Breast epithelium (tissue), 4 donors: ENCODE results near the gene INHBB. TPM values are rescaled to one million over a fixed set of nuclear protein-coding genes. Genes with fewer than 3 reads are reported as not detected.

Source experiments
- DNase-seq, 2 donors: peaks; one replicate each; pipeline ENCODE4 v3.0.0-alpha.2; 2019; ENCODE audit warnings: low spot score in 2 of 2
- H3K27ac ChIP-seq, 2 donors: fragments of 200-600 bp; sonication (generic) in 1 of 2; one replicate each; pipeline ENCODE4 v1.5.1; 2016 to 2019; ENCODE audit warnings: mild to moderate bottlenecking in 1 of 2
- H3K27me3 ChIP-seq, 2 donors: fragments of 200-600 bp; sonication (generic) in 1 of 2; one replicate each; pipeline versions ENCODE4 v1.5.1 to v1.6.0; 2017 to 2019; ENCODE audit warnings: control low read depth in 1 of 2, mild to moderate bottlenecking in 1 of 2
- H3K36me3 ChIP-seq: fragments of 200-600 bp; one replicate; pipeline ENCODE4 v1.5.1; 2019
- H3K4me1 ChIP-seq, 2 donors: fragments of 200-600 bp; sonication (generic); one replicate each; pipeline ENCODE4 v1.5.1; 2016 to 2019; ENCODE audit warnings: control low read depth in 1 of 2
- H3K4me3 ChIP-seq, 3 donors: fragments of 200-600 bp; sonication (generic); 1 replicate in 2 of 3; 2 replicates in 1 of 3; pipeline ENCODE4 v1.5.1; 2016 to 2019; ENCODE audit warnings: mild to moderate bottlenecking in 3 of 3, moderate library complexity in 2 of 3
- H3K9me3 ChIP-seq, 2 donors: fragments of 200-600 bp; sonication (generic) in 1 of 2; one replicate each; pipeline ENCODE4 v1.5.1; 2016 to 2019; ENCODE audit warnings: control low read depth in 1 of 2
- POLR2A ChIP-seq: fragments of 450-650 bp; IDR thresholded peaks from one replicate; pipeline ENCODE4 v1.6.1; 2016; ENCODE audit warnings: antibody characterized with exemption, mild to moderate bottlenecking, moderate library complexity
- POLR2AphosphoS5 ChIP-seq, 3 donors: sonication (generic); formaldehyde crosslinking; IDR thresholded peaks; one replicate each; pipeline ENCODE4 v1.6.1; 2017; ENCODE audit warnings: antibody characterized with exemption in 3 of 3
- intact Hi-C: fragments of 100-400 bp; cut with DNase I; formaldehyde crosslinking; loops from one replicate; pipeline ENCODE4 v1.15.1; 2023; ENCODE audit warnings: low total_unique reads
- total RNA-seq, 3 donors: library from RNA; depleted of rRNA; stranded (reverse); fragments of >200 nt; gene quantifications; one replicate each; pipeline ENCODE4 v1.1.0, GENCODE V29; 2016
- TF ChIP-seq, protein P1 (sequence below), 3 donors: fragments of 450-650 bp; IDR thresholded peaks; one replicate each; pipeline ENCODE4 v1.5.1; 2016 to 2017; ENCODE audit warnings: antibody characterized with exemption in 3 of 3, mild to moderate bottlenecking in 3 of 3, moderate library complexity in 3 of 3

INHBB gene
- total RNA-seq, 3 donors from 2014 or later: 35.0 to 60.6 (median 42.3) TPM

DNA sequence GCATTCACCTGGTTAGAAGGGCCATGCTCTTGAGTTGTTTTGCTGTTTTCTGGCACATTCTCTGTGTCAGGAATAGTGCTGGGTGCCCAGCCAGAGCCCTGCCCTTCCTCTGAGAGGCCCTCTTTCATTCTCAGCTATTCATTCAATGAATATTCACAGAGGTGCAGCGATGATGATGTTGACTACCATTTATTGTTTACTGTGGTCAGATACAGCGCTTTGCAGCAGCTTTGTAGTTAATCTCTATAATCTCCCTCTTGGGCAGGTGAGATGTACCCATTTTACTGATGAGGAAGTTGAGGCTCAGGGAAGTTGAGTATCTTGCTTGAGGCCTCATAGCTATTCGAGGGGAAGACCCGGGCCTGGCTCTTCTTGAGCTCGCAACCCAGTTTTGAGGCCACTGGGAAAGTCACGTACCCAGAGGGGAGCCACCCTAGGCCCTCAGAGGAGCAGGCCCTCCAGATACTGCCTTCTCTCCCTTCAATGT lies 9.9 kb downstream of the INHBB start:
- Histone ChIP-seq H3K27ac (no peak overlapping the region), H3K4me1 (no peaks in the 10 kb centered on the region), H3K4me3 (no peak overlapping the region), H3K9me3 (no peaks in the 10 kb centered on the region), H3K27me3 (no peaks in the 10 kb centered on the region), H3K36me3 (no peaks in the 10 kb centered on the region)
- DNase-seq: no peak
- TF ChIP-seq POLR2AphosphoS5 (IDR thresholded peaks at IDR 0.05) (no peak), POLR2A (no peak)
- TF ChIP-seq, protein P1, sequence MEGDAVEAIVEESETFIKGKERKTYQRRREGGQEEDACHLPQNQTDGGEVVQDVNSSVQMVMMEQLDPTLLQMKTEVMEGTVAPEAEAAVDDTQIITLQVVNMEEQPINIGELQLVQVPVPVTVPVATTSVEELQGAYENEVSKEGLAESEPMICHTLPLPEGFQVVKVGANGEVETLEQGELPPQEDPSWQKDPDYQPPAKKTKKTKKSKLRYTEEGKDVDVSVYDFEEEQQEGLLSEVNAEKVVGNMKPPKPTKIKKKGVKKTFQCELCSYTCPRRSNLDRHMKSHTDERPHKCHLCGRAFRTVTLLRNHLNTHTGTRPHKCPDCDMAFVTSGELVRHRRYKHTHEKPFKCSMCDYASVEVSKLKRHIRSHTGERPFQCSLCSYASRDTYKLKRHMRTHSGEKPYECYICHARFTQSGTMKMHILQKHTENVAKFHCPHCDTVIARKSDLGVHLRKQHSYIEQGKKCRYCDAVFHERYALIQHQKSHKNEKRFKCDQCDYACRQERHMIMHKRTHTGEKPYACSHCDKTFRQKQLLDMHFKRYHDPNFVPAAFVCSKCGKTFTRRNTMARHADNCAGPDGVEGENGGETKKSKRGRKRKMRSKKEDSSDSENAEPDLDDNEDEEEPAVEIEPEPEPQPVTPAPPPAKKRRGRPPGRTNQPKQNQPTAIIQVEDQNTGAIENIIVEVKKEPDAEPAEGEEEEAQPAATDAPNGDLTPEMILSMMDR (IDR thresholded peaks at IDR 0.05): no peak
- intact Hi-C loops: no loop called here

DNA sequence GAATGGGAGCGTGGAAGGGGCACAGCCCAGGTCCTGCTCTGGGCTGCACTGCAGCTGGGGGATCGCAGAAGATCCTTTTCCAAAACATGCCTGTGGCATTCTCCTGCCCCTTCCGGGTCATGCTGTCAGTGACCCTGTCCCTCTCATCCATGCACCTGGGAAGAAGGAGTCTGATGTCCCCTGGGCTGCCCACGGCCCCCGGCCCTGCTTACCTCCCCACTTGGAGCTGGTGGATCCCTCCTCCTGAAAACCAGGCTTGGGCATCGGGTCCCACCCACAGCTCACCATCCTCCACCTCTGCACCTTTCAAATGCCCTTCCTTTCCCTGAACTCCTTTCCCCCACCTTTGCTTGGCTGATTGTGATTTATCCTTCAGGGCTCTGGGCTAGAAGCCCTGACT lies 11.8 kb downstream of the INHBB start:
- no peak for DNase-seq
- Histone ChIP-seq H3K36me3 (no peaks in the 10 kb centered on the region), H3K4me3 (no peak overlapping the region), H3K9me3 (no peaks in the 10 kb centered on the region), H3K27ac (no peak overlapping the region), H3K4me1 (no peaks in the 10 kb centered on the region), H3K27me3 (no peaks in the 10 kb centered on the region)
- intact Hi-C loops: no loop called here
- TF ChIP-seq, protein P1 (IDR thresholded peaks at IDR 0.05): no peak
- TF ChIP-seq POLR2A: no peak
- TF ChIP-seq POLR2AphosphoS5 (IDR thresholded peaks at IDR 0.05): no peak

DNA sequence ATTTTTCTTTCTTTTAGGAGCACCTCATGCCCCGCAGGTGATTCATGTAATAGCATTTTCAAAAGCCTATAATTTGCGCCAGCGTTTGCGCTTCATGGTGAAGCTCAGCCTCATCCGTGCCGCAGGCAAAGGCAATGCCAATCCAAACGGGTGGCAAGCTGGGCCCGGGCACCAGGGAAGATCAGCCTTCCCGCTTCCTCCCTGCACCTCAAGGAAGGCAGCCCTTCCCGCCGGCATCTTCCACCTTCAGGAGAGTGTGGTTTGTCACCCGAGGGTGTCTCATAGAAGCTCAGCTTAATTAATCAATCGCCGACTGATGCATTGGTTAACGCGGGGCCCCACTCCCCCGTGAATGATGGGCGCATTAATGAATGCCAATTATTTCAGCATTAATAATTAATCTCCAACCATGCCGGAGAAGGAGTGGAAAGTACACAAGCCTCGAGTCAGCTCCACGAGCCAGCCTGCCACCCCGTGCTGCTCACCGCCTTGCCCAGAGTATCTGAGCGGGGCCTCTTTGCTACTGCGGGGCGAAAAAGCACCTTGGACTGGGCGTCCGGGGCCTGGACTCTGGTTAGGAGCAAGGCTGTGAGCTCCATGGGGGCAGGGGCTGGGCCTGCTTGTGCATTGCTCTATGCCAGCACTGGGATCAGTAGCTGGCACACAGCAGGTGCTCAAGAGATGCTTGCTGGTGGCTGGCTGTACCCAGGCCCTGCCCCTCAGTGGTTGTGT lies 13.0 kb downstream of the INHBB start:
- Histone ChIP-seq H3K9me3 (no peaks in the 10 kb centered on the region), H3K4me1 (no peaks in the 10 kb centered on the region), H3K36me3 (no peaks in the 10 kb centered on the region), H3K27me3 (no peaks in the 10 kb centered on the region), H3K27ac (no peak overlapping the region), H3K4me3 (no peak overlapping the region)
- DNase-seq: no peak
- intact Hi-C loops: no loop called here
- TF ChIP-seq, protein P1 (IDR thresholded peaks at IDR 0.05): no peak
- TF ChIP-seq POLR2AphosphoS5 (IDR thresholded peaks at IDR 0.05): no peak
- TF ChIP-seq POLR2A: no peak

DNA sequence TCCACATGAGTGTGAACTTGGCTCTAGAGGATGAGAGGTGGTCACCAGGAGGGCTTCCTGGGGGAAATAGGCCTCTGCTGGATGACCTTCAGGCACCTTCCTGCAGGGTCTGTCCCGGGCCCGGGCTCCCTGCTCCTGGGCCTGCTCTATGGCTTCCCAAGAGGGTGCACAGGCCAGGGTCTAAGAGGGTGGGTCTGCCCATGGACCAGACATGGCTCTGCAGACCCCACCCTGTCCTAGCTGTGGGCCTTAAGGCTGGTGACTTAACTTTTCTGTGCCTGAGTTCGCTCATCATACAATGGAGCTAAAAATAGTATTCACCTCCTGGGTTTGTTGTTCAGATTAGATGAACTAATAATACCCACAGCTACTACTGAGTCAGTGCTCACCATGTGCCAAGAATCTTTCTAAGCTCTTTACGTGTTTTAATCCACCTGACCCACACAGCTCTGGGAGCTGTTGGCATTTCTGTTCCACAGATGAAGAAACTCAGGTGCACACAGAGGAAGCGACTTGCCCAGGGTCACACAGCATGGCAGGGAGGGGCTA lies 14.4 kb downstream of the INHBB start:
- intact Hi-C loops: no loop called here
- Histone ChIP-seq H3K4me3 (no peak overlapping the region), H3K36me3 (no peaks in the 10 kb centered on the region), H3K27ac (no peak overlapping the region), H3K9me3 (no peaks in the 10 kb centered on the region), H3K4me1 (no peaks in the 10 kb centered on the region), H3K27me3 (no peaks in the 10 kb centered on the region)
- no peak for DNase-seq
- TF ChIP-seq, protein P1 (IDR thresholded peaks at IDR 0.05): no peak
- TF ChIP-seq POLR2A (no peak), POLR2AphosphoS5 (IDR thresholded peaks at IDR 0.05) (no peak)

DNA sequence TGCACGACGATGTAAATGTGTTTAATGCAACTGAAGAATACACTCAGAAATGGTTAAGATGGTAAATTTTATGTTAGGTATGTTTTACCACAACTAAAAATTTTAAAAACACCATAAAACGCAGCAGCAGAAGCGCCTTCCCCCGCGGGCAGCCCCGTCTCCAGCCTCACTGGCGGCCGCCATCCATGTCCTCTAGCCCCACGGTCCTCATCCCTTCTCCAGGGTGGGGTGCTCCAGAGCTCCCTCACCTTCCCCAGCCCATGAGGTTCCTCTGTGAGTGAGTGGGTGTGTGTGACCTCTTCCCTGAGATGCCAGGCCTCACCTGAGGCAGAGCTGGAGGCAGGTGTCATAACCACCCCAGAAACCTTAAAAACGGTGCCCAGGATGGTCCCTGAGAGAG lies 17.0 kb downstream of the INHBB start:
- Histone ChIP-seq H3K27ac (no peak overlapping the region), H3K27me3 (no peaks in the 10 kb centered on the region), H3K36me3 (no peaks in the 10 kb centered on the region), H3K4me3 (no peak overlapping the region), H3K4me1 (no peaks in the 10 kb centered on the region), H3K9me3 (no peaks in the 10 kb centered on the region)
- TF ChIP-seq POLR2AphosphoS5 (IDR thresholded peaks at IDR 0.05) (no peak), POLR2A (no peak)
- TF ChIP-seq, protein P1 (IDR thresholded peaks at IDR 0.05): no peak
- intact Hi-C loops: no loop called here
- no peak for DNase-seq
